ENCODE data around the gene TRIO. TPM values are rescaled to one million over a fixed set of nuclear protein-coding genes. Genes with fewer than 3 reads are reported as not detected.

TRIO gene
- total RNA-seq, 1 donor from 2014 or later = 71.6 TPM

DNA sequence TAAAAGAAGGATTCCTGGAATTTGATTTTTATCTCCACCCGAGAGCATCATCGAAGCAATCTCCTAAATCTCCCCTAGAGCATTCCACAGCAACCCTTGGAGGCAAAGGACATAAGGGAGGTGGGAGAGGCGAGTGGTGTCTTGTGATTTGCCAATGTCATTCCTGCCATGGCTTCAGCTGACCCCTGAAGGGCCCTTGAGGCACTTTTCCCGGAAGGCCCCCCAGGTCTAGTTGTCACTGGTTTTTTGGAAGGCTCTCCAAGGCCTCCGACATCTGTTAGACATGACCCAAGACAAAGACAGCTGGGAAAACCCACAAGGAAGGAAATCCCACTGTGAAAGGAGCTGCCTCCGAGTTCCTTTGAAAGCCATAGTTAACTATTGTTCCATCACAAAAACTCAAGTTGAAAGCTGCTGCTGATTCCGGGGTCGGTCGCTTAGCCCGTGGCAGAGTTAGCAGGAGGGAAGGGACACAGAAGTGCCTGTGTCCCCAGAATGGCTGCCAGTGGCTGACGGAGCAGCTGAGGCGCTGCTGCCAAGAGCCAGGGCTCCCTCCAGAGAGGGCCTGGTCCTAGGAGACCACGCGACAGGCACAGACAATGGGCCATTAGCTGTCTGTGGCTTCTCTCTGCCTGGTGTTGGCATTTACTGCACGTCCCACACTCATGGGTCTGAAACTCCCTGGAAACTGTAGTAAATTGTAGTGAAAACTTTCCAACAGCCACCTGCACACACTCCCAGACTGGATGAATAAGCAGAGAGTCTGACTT is 24.4 kb upstream of the TRIO start:
- DNase-seq (ENCODE audit: low read depth) (no peak), FAIRE-seq (no peak)
- H3K36me3 ChIP-seq (ENCODE audit: control insufficient read depth, insufficient read depth, low read length) = no peaks in the 10 kb centered on the region
- TF ChIP-seq, protein P1, sequence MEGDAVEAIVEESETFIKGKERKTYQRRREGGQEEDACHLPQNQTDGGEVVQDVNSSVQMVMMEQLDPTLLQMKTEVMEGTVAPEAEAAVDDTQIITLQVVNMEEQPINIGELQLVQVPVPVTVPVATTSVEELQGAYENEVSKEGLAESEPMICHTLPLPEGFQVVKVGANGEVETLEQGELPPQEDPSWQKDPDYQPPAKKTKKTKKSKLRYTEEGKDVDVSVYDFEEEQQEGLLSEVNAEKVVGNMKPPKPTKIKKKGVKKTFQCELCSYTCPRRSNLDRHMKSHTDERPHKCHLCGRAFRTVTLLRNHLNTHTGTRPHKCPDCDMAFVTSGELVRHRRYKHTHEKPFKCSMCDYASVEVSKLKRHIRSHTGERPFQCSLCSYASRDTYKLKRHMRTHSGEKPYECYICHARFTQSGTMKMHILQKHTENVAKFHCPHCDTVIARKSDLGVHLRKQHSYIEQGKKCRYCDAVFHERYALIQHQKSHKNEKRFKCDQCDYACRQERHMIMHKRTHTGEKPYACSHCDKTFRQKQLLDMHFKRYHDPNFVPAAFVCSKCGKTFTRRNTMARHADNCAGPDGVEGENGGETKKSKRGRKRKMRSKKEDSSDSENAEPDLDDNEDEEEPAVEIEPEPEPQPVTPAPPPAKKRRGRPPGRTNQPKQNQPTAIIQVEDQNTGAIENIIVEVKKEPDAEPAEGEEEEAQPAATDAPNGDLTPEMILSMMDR (IDR thresholded peaks at IDR 0.05; ENCODE audit: insufficient read depth, low read length, severe bottlenecking) = no peak
- no peak overlapping the region for H3K4me3 ChIP-seq (ENCODE audit: low read depth, low read length)
- no peaks in the 10 kb centered on the region for H3K27me3 ChIP-seq (ENCODE audit: control insufficient read depth, insufficient read depth, low read length)

DNA sequence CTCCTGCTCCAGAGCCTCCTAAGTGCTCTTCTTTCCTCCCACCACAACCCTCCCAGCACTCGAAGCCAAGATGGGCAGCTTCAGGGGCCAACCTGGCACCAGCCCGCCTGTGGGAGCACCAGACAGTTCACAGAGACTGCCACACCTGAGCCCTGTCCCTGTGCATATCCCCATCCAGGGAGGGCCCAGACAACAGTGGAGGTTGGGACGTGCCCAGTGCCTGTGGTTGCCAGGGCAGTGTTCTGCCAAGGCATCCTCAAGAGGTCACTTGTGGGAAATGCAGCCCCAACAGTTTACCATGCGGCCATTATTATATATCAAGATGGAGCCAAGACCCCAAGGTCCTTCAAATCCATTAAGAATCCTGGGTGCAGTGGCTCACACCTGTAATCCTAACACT is 23.0 kb upstream of the TRIO start:
- FAIRE-seq = no peak
- TF ChIP-seq, protein P1 (IDR thresholded peaks at IDR 0.05; ENCODE audit: insufficient read depth, low read length, severe bottlenecking) = no peak
- no peaks in the 10 kb centered on the region for H3K27me3 ChIP-seq (ENCODE audit: control insufficient read depth, insufficient read depth, low read length)
- H3K36me3 ChIP-seq (ENCODE audit: control insufficient read depth, insufficient read depth, low read length) = no peaks in the 10 kb centered on the region
- H3K4me3 ChIP-seq (ENCODE audit: low read depth, low read length) = no peak overlapping the region
- DNase-seq (ENCODE audit: low read depth) = no peak

DNA sequence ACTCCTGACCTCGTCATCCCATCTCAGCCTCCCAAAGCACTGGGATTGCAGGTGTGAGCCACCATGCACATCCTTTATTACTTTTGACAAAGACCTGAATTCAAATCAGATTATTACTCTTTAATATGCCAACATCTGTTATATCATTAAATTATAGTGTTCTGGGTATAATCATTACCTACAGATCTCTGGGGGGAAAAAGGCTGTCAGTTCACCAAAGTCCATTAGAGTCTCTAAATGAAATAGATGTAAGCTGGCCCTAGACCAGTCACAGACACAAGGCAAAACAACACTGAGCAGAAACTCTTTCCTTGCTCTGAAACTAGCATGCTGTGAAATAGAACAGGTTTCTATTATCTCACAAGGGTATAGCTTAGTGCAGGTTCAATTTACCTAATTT is 21.6 kb upstream of the TRIO start:
- Histone ChIP-seq H3K36me3 (ENCODE audit: control insufficient read depth, insufficient read depth, low read length) (no peaks in the 10 kb centered on the region), H3K4me3 (ENCODE audit: low read depth, low read length) (no peak overlapping the region), H3K27me3 (ENCODE audit: control insufficient read depth, insufficient read depth, low read length) (no peaks in the 10 kb centered on the region)
- TF ChIP-seq, protein P1 (IDR thresholded peaks at IDR 0.05; ENCODE audit: insufficient read depth, low read length, severe bottlenecking) = no peak
- DNase-seq (ENCODE audit: low read depth) = no peak
- FAIRE-seq = no peak

DNA sequence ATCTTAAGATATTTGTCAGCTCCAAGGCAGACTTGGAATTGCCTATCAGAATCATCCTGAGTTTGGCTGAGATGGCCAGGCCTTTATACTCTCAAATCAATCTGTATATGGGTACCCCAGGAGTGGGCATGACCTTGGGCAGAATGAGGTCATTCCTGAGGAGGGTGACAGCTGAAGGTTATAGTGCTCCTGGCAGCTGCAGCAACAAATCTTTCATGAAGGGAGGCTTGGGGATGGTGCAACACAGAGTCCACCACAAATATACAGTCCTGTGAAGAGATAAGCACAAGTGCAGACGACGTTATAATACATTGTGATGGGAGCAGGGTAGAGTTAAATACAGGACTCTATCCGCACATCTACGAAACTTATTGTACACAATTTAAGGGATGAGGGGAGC is 21.1 kb upstream of the TRIO start:
- Histone ChIP-seq H3K27me3 (ENCODE audit: control insufficient read depth, insufficient read depth, low read length) (no peaks in the 10 kb centered on the region), H3K36me3 (ENCODE audit: control insufficient read depth, insufficient read depth, low read length) (no peaks in the 10 kb centered on the region), H3K4me3 (ENCODE audit: low read depth, low read length) (no peak overlapping the region)
- no peak for FAIRE-seq
- TF ChIP-seq, protein P1 (IDR thresholded peaks at IDR 0.05; ENCODE audit: insufficient read depth, low read length, severe bottlenecking) = no peak
- no peak for DNase-seq (ENCODE audit: low read depth)

DNA sequence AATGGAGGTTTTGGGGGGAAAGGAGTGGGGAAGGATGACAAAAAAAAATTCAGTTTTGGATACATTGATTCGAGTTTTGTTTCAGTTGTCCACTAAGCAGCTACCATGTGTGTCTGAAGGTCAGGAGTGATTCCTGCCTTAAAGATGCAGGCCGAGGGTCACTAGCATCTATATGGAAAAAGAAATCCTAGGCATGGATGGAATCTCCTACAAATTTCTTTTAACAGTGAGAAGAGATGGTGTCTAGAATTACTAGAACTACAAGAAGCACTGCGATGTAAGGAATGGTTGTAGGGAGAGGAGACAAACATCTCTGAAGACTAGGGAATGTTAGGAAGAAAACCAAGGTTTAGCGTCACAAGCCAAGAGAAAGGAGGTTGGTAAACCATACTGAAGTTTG is 19.6 kb upstream of the TRIO start:
- Histone ChIP-seq H3K36me3 (ENCODE audit: control insufficient read depth, insufficient read depth, low read length) (no peaks in the 10 kb centered on the region), H3K4me3 (ENCODE audit: low read depth, low read length) (no peak overlapping the region), H3K27me3 (ENCODE audit: control insufficient read depth, insufficient read depth, low read length) (no peaks in the 10 kb centered on the region)
- TF ChIP-seq, protein P1 (IDR thresholded peaks at IDR 0.05; ENCODE audit: insufficient read depth, low read length, severe bottlenecking) = no peak
- DNase-seq (ENCODE audit: low read depth) (no peak), FAIRE-seq (no peak)
